ENCODE data around the gene TPPP. TPM values are rescaled to one million over a fixed set of nuclear protein-coding genes. Genes with fewer than 3 reads are reported as not detected.

TPPP gene
- total RNA-seq = 0.48 and 1.3 TPM in 2 replicates

DNA sequence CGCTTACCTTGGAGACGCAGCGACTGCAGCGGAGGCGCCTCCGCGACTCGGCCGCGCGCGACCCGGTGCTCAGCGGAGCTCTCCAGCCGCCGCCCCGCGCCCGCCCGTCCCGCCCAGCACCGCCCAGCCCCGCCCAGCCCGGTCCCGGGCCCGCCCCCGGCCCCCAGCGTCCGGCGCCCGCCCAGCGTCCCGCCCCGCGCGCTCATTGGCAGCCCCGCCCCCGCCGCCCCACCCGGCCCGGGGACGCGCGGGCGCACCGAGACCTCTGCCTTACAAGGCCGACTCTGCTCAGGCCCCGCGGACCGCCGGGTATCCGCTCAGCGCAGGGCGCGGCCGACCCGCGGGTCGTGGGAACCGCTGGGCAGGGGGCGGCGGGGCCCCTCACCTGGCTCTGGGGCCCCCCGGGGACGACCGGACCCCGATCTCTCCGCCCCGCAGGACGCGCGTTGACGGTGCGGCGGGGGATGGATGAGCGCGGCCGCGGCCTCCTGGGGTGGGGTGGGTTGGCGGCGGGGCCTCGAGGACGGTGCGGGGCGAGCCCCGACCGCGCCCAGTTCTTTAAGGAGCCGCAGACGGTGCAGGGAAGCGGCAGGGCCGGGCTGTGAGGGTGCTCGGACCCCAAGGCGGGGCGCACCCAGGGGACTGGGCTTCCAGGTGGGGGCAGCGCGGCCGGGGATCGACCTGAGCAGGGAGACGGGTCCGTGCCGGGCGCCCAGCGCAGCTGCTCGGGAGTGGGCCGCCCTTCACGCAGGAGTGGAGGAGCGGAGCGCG is at the start of gene TPPP:
TPPP (minus strand) TSS at position 82 of the 771 bp plus-strand sequence. CDS start 15,292 bp downstream, outside the sequence.

DNA sequence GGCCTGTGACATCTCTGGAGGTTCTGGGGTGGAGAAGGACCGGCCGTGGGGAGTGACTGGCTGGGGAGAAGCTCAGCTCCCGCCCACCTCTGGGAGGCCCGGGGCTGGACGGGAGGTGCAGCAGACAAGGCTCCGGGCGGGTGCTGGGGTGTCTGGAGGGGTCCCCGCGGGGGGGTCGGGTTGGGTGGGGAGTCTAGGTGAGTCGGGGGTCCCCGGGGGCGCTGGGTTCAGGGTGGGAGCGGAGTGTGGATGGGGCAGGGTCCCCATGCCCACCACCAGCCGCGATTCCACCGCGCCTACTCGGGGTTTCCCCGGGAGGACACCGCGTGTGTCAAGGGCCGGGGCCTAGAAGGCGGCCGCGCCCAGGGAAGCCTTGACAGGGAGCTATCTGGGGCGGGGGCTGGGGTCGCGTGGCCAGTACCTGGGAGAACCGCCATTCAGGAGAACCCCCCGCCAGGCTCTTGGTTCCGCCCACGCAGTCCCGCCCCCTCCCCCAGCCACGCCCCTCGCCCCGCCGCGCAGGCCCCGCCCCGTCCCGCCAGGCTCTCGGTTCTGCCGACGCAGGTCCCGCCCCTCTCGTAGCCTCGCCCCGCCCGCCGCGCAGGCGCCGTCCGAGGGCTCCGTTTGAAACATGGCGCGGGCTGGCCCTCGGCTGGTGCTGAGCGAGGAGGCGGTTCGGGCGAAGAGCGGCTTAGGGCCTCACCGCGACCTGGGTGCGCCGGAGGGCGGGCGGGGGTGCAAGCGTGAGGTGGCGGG is 81.2 kb downstream of the TPPP start, which contains the start of gene CEP72:
CEP72 (plus strand) TSS at position 610 of the 756 bp plus-strand sequence; CDS start at position 632, 22 bp downstream.

Other genes starting within 250 kb of the TPPP start
- 2.4 and 2.6 TPM in 2 replicates for gene SLC9A3, start 168.9 kb downstream of the TPPP start, total RNA-seq
- 5.3 and 6.3 TPM in 2 replicates for gene CEP72, start 81.0 kb downstream of the TPPP start, total RNA-seq
- gene ZDHHC11B, start 91.4 kb upstream of the TPPP start, total RNA-seq = under 0.01 and 0.24 TPM in 2 replicates
- 0.43 and 0.72 TPM in 2 replicates for gene ZDHHC11, start 157.6 kb upstream of the TPPP start, total RNA-seq
- gene BRD9, start 199.4 kb upstream of the TPPP start, total RNA-seq = 25.6 and 46.5 TPM in 2 replicates
- gene TRIP13, start 199.5 kb upstream of the TPPP start, total RNA-seq = 1.9 and 7.5 TPM in 2 replicates